Mesendoderm (in vitro differentiated cells): ENCODE results near the gene CDH23.

Source experiments
- DNase-seq: peaks from one replicate; pipeline ENCODE4 v3.0.0; 2013
- H2AK5ac ChIP-seq: 2 replicates; pipeline ENCODE4 v1.6.1; 2013; ENCODE audit warnings: low read length, inconsistent platforms
- H2BK120ac ChIP-seq: 2 replicates; pipeline ENCODE4 v1.6.1; 2013; ENCODE audit warnings: low read depth, mild to moderate bottlenecking, low read length, moderate library complexity, mixed read lengths
- H2BK15ac ChIP-seq: replicated peaks from 2 replicates; pipeline ENCODE4 v1.6.1; 2013; ENCODE audit warnings: low read depth, mild to moderate bottlenecking, moderate library complexity
- H2BK5ac ChIP-seq: 2 replicates; pipeline ENCODE4 v1.6.1; 2013; ENCODE audit warnings: low read length, inconsistent platforms
- H3K18ac ChIP-seq: 2 replicates; pipeline ENCODE4 v1.6.1; 2013; ENCODE audit warnings: mild to moderate bottlenecking, low read length, mixed read lengths
- H3K23ac ChIP-seq: one replicate; pipeline ENCODE4 v1.6.1; 2013; ENCODE audit warnings: low read length
- H3K27ac ChIP-seq: 2 replicates; pipeline ENCODE4 v1.5.1; 2013; ENCODE audit warnings: low read depth, mild to moderate bottlenecking, inconsistent platforms, low read length, moderate library complexity
- H3K27me3 ChIP-seq: 2 replicates; pipeline ENCODE4 v1.6.1; 2013; ENCODE audit warnings: low read length, control low read depth, mild to moderate bottlenecking, inconsistent platforms; ENCODE audit not compliant: insufficient read depth, poor library complexity
- H3K36me3 ChIP-seq: 2 replicates; pipeline ENCODE4 v1.6.1; 2013; ENCODE audit warnings: low read length, inconsistent platforms; ENCODE audit not compliant: control insufficient read depth, insufficient read depth
- H3K4ac ChIP-seq: one replicate; pipeline ENCODE4 v1.6.1; 2013; ENCODE audit warnings: low read depth, mild to moderate bottlenecking, low read length, moderate library complexity
- H3K4me1 ChIP-seq: 2 replicates; pipeline ENCODE4 v1.6.1; 2013; ENCODE audit warnings: low read depth, low read length, inconsistent platforms; ENCODE audit not compliant: control insufficient read depth
- H3K4me2 ChIP-seq: 2 replicates; pipeline ENCODE4 v1.6.1; 2013; ENCODE audit warnings: low read length
- H3K4me3 ChIP-seq: 2 replicates; pipeline ENCODE4 v1.5.1; 2013; ENCODE audit warnings: mild to moderate bottlenecking, low read length
- H3K56ac ChIP-seq: one replicate; pipeline ENCODE4 v1.6.1; 2013; ENCODE audit warnings: low read length
- H3K79me1 ChIP-seq: 2 replicates; pipeline ENCODE4 v1.6.1; 2013; ENCODE audit warnings: low read length, inconsistent platforms
- H3K79me2 ChIP-seq: 2 replicates; pipeline ENCODE4 v1.6.1; 2013; ENCODE audit warnings: mild to moderate bottlenecking, low read length; ENCODE audit not compliant: control insufficient read depth, insufficient read depth
- H3K9ac ChIP-seq: 2 replicates; pipeline ENCODE4 v1.6.1; 2013; ENCODE audit warnings: low read length, inconsistent platforms
- H4K5ac ChIP-seq: one replicate; pipeline ENCODE4 v1.6.1; 2013; ENCODE audit warnings: low read length
- H4K8ac ChIP-seq: one replicate; pipeline ENCODE4 v1.6.1; 2013; ENCODE audit warnings: low read depth, mild to moderate bottlenecking, control low read depth, low read length, moderate library complexity
- WGBS: extraction: QIAGEN DNeasy Blood & Tissue Kit; methylation state at CpG from one replicate; pipeline ENCODE4 v1.1.7; 2013; ENCODE audit warnings: low lambda C conversion rate, missing lambda C conversion rate; ENCODE audit not compliant: insufficient coverage; ENCODE audit errors: extremely low coverage; 5-methylcytosine and 5-hydroxymethylcytosine counted together

Gene CDH23

DNA sequence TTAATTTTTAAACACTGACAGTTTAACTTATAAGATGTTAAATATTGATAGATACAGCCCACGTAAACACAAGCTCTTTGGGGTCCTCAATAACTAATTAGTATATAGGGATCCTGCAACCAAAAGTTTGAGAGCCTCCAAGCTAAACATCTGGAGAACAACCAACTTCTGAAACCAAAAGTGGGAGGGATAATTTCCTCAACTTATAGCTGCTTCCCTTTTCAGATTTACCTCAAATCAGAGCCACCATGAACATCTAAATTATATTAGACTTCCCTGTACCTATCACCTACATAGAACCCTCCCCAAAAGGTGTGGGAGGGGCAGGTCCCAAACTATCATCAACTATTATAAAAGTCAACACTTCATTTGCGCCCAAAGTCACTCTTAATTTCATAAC lies 445.7 kb downstream of the CDH23 start:
- no peak overlapping the region for H3K4ac ChIP-seq
- H3K4me1 ChIP-seq = no peaks in the 10 kb centered on the region
- peaks cover 28% of the 10 kb centered on the region for H3K79me1 ChIP-seq
- H3K9ac ChIP-seq = no peak overlapping the region
- no peak overlapping the region for H3K4me3 ChIP-seq
- DNase-seq = no peak
- H4K8ac ChIP-seq = no peak overlapping the region
- H3K23ac ChIP-seq = no peak overlapping the region
- no peaks in the 10 kb centered on the region for H3K27me3 ChIP-seq
- WGBS = 100% methylated on average over 1 of the region's 2 CpGs
- H2BK15ac ChIP-seq = no peak overlapping the region
- no peak overlapping the region for H2AK5ac ChIP-seq
- no peak overlapping the region for H2BK120ac ChIP-seq
- peaks cover 84% of the 10 kb centered on the region for H3K79me2 ChIP-seq
- H3K27ac ChIP-seq = no peak overlapping the region
- no peak overlapping the region for H2BK5ac ChIP-seq
- no peak overlapping the region for H3K18ac ChIP-seq
- no peaks in the 10 kb centered on the region for H3K36me3 ChIP-seq
- H3K56ac ChIP-seq = no peak overlapping the region
- H4K5ac ChIP-seq = no peak overlapping the region
- no peak overlapping the region for H3K4me2 ChIP-seq

DNA sequence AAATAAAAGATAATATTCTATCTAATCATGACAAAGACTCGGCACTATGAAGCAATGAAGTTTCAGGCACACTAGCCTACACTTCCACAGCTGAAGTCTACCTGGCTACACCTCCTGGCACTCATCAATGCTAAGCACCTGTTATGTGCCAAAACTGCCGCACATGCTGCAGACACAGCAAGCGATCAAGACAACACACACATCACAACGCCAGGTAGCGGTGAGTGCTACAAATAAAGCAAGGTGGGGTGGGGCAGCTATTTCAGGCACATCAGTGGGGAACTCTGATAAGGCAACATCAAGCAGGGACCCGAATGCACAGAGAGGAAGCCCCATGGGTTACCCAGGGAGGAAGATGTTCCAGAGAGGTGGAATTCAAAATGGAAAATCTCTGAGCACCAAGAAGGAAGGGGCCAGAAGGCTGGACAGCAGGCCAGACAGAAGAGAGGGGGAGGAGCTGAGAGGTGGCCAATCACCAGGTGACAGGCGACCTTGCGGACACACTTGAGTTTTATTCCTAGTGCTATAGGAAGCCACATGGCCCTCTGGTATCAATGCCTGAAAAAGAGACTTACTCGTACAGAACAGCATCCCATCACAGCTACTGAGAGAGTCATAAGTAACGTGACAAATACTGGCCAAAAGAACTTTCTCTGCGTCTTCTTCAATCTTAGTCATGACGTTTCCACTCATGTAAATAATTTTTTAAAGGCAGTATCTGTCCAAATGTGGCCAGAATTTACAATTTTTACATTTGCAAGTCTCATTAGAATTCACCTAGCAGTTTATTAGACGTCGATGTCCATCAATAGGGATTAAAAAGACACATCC lies 446.4 kb downstream of the CDH23 start:
- Histone ChIP-seq H2BK120ac (no peak overlapping the region), H3K4ac (no peak overlapping the region), H3K56ac (no peak overlapping the region), H3K36me3 (no peaks in the 10 kb centered on the region), H3K4me3 (no peak overlapping the region), H3K79me2 (peaks cover 83% of the 10 kb centered on the region), H3K4me2 (no peak overlapping the region), H3K9ac (no peak overlapping the region), H2BK15ac (no peak overlapping the region), H4K5ac (no peak overlapping the region), H3K79me1 (peaks cover 28% of the 10 kb centered on the region), H2BK5ac (no peak overlapping the region), H3K27me3 (no peaks in the 10 kb centered on the region), H4K8ac (no peak overlapping the region), H3K4me1 (no peaks in the 10 kb centered on the region), H3K27ac (no peak overlapping the region), H2AK5ac (no peak overlapping the region), H3K18ac (no peak overlapping the region), H3K23ac (peak overlapping the region; percentile 35)
- DNase-seq = no peak
- no CpG with 5 or more reads among the region's 14 CpGs for WGBS

DNA sequence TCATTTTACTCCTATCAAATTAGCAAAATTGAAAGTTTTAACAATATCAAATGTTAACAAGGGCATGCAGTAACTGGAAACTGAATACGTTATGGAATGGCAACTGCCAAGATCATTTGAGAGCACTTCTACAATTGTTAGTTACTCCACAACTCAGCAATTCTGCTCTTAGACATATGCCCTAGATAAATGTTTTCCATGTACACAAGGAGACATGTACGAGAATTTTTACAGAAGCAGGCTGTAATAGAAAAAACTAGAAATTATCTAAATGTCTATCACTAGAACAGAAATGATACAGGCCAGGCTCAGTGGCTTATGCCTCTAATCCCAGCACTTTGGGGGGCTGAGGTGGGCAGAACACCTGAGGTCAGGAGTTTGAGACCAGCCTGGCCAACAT lies 447.4 kb downstream of the CDH23 start:
- no peak overlapping the region for H3K56ac ChIP-seq
- H3K36me3 ChIP-seq = no peaks in the 10 kb centered on the region
- H2AK5ac ChIP-seq = no peak overlapping the region
- H4K5ac ChIP-seq = no peak overlapping the region
- no peaks in the 10 kb centered on the region for H3K27me3 ChIP-seq
- WGBS = no CpG with 5 or more reads among the region's 2 CpGs
- H2BK5ac ChIP-seq = no peak overlapping the region
- H3K4me2 ChIP-seq = no peak overlapping the region
- H3K9ac ChIP-seq = no peak overlapping the region
- no peak overlapping the region for H3K23ac ChIP-seq
- DNase-seq = no peak
- H3K79me2 ChIP-seq = peaks cover 82% of the 10 kb centered on the region
- no peak overlapping the region for H2BK15ac ChIP-seq
- H4K8ac ChIP-seq = no peak overlapping the region
- no peak overlapping the region for H2BK120ac ChIP-seq
- no peak overlapping the region for H3K4me3 ChIP-seq
- H3K18ac ChIP-seq = no peak overlapping the region
- H3K79me1 ChIP-seq = peaks cover 24% of the 10 kb centered on the region
- H3K4ac ChIP-seq = no peak overlapping the region
- H3K4me1 ChIP-seq = no peaks in the 10 kb centered on the region
- no peak overlapping the region for H3K27ac ChIP-seq

DNA sequence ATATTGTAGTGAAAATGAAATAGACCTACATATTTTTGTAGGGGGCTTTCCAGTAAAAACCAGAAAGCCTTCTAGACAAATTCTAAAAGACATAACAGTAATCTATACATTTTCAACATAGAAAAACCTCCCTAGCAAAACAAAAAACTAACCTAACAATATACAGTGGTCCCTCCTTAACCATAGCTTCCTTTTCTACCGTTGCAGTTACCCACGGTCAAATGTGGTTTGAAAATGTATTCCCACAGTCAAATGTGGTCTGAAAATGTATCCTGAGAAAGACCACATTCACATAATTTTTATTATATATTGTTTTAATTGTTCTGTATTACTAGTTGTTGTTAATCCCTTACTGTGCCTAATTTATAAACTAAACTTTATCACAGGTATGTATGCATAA lies 448.0 kb downstream of the CDH23 start:
- H3K4me1 ChIP-seq = no peaks in the 10 kb centered on the region
- peaks cover 24% of the 10 kb centered on the region for H3K79me1 ChIP-seq
- H2AK5ac ChIP-seq = no peak overlapping the region

DNA sequence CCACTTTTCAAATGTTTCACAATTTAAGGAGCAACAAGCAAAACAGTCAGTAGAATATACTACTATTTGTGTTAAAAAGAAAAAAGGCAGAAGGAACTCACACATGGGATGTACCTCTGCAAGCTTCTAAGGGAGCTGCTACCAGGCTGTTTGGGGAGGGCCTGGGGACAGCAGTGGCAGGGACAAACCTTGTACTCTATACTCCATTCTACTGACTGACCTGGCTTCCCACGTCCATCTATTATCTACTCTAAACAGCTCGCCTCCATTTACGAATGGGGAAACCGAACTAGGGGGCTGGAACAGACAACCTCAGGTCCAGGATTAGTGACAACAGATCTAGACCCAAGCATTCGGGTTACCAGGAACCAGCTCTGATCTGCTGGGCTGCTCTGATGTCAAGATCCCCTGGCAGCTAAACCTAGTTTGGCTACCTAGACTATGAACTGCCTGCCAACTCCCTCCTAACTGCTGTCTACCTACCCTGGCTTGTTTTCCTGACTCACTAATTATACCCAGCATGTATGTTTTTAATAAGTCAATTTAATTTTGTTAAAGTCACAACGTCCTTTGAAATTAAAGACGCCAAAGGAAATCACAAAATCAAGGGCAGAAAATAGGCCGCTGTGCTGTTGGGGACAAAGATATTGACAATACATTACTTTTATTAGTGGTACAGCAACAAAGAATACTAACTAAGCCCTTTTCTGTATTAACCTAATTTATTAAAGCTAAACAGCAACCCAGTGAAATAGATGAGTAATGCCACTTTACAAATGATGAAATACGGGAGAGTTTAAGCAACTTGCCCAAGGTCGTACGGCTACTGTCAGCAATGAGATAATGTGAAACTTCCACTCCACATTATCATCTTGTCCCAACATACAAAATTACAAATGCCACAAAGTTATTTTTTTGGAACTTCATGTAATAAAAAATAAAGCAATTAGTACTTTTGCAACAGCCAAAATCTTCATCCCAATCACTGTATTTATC lies 449.0 kb downstream of the CDH23 start:
- no peak overlapping the region for H2BK5ac ChIP-seq
- no peak overlapping the region for H2BK15ac ChIP-seq
- no peak overlapping the region for H3K9ac ChIP-seq
- no peak overlapping the region for H3K56ac ChIP-seq
- no peak overlapping the region for H3K4me3 ChIP-seq
- no CpG with 5 or more reads among the region's 11 CpGs for WGBS
- H3K4me2 ChIP-seq = no peak overlapping the region
- no peak overlapping the region for H4K5ac ChIP-seq
- no peak overlapping the region for H2AK5ac ChIP-seq
- no peaks in the 10 kb centered on the region for H3K4me1 ChIP-seq
- no peak overlapping the region for H3K4ac ChIP-seq
- DNase-seq = no peak
- no peak overlapping the region for H3K18ac ChIP-seq
- H3K23ac ChIP-seq = no peak overlapping the region
- H3K79me1 ChIP-seq = peaks cover 23% of the 10 kb centered on the region
- peaks cover 86% of the 10 kb centered on the region for H3K79me2 ChIP-seq
- H3K36me3 ChIP-seq = no peaks in the 10 kb centered on the region
- H3K27me3 ChIP-seq = no peaks in the 10 kb centered on the region
- H4K8ac ChIP-seq = no peak overlapping the region
- H3K27ac ChIP-seq = no peak overlapping the region
- H2BK120ac ChIP-seq = no peak overlapping the region

More for the DNA sequence above, 448.0 kb downstream of the CDH23 start:
- Histone ChIP-seq H3K9ac (no peak overlapping the region), H3K36me3 (no peaks in the 10 kb centered on the region), H3K56ac (no peak overlapping the region), H3K4me2 (no peak overlapping the region), H2BK5ac (no peak overlapping the region), H3K4me3 (no peak overlapping the region), H3K27me3 (no peaks in the 10 kb centered on the region), H4K8ac (no peak overlapping the region), H2BK120ac (no peak overlapping the region), H3K79me2 (peaks cover 85% of the 10 kb centered on the region), H3K27ac (no peak overlapping the region), H3K23ac (no peak overlapping the region), H3K4ac (no peak overlapping the region), H2BK15ac (no peak overlapping the region), H3K18ac (no peak overlapping the region), H4K5ac (no peak overlapping the region)
- no peak for DNase-seq
- no CpG with 5 or more reads among the region's 2 CpGs for WGBS
